HepG2 (cell line): ENCODE data around the gene INO80C. TPM values are rescaled to one million over a fixed set of nuclear protein-coding genes. Genes with fewer than 3 reads are reported as not detected.

Experiments
- ARID4A ChIP-seq: sonication (generic); formaldehyde crosslinking; IDR thresholded peaks from 2 replicates; pipeline ENCODE4 v1.5.0; 2020; ENCODE audit warnings: mild to moderate bottlenecking, missing genetic modification reagents, borderline replicate concordance
- BCL6 ChIP-seq: IDR thresholded peaks from 2 replicates; pipeline ENCODE4 v1.6.1; 2016; ENCODE audit warnings: missing genetic modification reagents, missing compliant biosample characterization
- CENPBD1 ChIP-seq: sonication (generic); formaldehyde crosslinking; IDR thresholded peaks from 2 replicates; pipeline ENCODE4 v1.8.0; 2022; ENCODE audit warnings: missing genetic modification reagents, low read depth, mild to moderate bottlenecking, borderline replicate concordance
- ERF ChIP-seq: IDR thresholded peaks from 2 replicates; pipeline ENCODE4 v1.6.1; 2018; ENCODE audit warnings: missing biosample characterization, missing genetic modification reagents
- FLYWCH1 ChIP-seq: sonication (generic); formaldehyde crosslinking; IDR thresholded peaks from 2 replicates; pipeline ENCODE4 v1.8.1; 2023; ENCODE audit warnings: mild to moderate bottlenecking, missing genetic modification reagents
- FOXK2 ChIP-seq: fragments of 450-650 bp; IDR thresholded peaks from 2 replicates; pipeline ENCODE4 v1.6.1; 2016
- HOXD1 ChIP-seq: sonication (generic); formaldehyde crosslinking; IDR thresholded peaks from 2 replicates; pipeline ENCODE4 v1.5.0; 2020; ENCODE audit warnings: missing genetic modification reagents
- NAIF1 ChIP-seq: sonication (generic); formaldehyde crosslinking; IDR thresholded peaks from 2 replicates; pipeline ENCODE4 v1.5.0; 2020; ENCODE audit warnings: mild to moderate bottlenecking, missing genetic modification reagents, borderline replicate concordance
- NR0B2 ChIP-seq: sonication (generic); formaldehyde crosslinking; IDR thresholded peaks from 2 replicates; pipeline ENCODE4 v1.4.0; 2020; ENCODE audit warnings: mild to moderate bottlenecking, missing genetic modification reagents
- PBX2 ChIP-seq: IDR thresholded peaks from 2 replicates; pipeline ENCODE4 v1.6.1; 2016; ENCODE audit warnings: control low read depth
- POGZ ChIP-seq: sonication (generic); formaldehyde crosslinking; IDR thresholded peaks from 2 replicates; pipeline ENCODE4 v1.4.0; 2020; ENCODE audit warnings: mild to moderate bottlenecking, missing genetic modification reagents
- RARG ChIP-seq: sonication (generic); formaldehyde crosslinking; IDR thresholded peaks from 2 replicates; pipeline ENCODE4 v1.4.0; 2020; ENCODE audit warnings: low read depth, mild to moderate bottlenecking, missing genetic modification reagents
- SP5 ChIP-seq: IDR thresholded peaks from 2 replicates; pipeline ENCODE4 v1.6.1; 2016; ENCODE audit warnings: low read depth, borderline replicate concordance
- TIGD3 ChIP-seq: sonication (generic); formaldehyde crosslinking; IDR thresholded peaks from 2 replicates; pipeline ENCODE4 v1.5.1; 2020; ENCODE audit warnings: mild to moderate bottlenecking, missing genetic modification reagents, borderline replicate concordance
- ZBTB44 ChIP-seq: sonication (generic); formaldehyde crosslinking; IDR thresholded peaks from 2 replicates; pipeline ENCODE4 v1.4.0; 2020; ENCODE audit warnings: missing genetic modification reagents
- ZNF292 ChIP-seq: sonication (generic); formaldehyde crosslinking; IDR thresholded peaks from 2 replicates; pipeline ENCODE4 v1.8.1; 2022; ENCODE audit warnings: mild to moderate bottlenecking, low read depth, missing genetic modification reagents, borderline replicate concordance
- ZNF446 ChIP-seq: sonication (generic); formaldehyde crosslinking; IDR thresholded peaks from 2 replicates; pipeline ENCODE4 v1.5.0; 2020; ENCODE audit warnings: mild to moderate bottlenecking, missing genetic modification reagents
- ZNF672 ChIP-seq: sonication (generic); formaldehyde crosslinking; IDR thresholded peaks from 2 replicates; pipeline ENCODE4 v1.8.1; 2022; ENCODE audit warnings: missing genetic modification reagents
- ZNF891 ChIP-seq: sonication (generic); formaldehyde crosslinking; IDR thresholded peaks from 2 replicates; pipeline ENCODE4 v1.5.0; 2020; ENCODE audit warnings: mild to moderate bottlenecking, missing genetic modification reagents
- polyA plus RNA-seq, 8 experiments: library from polyadenylated mRNA; depleted of rRNA in 3 of 8; stranded (reverse) in 7 of 8; unstranded in 1 of 8; fragments of >200 nt; fragmentation: Illumina TruSeq in 4 of 8; extraction: Trizol in 4 of 8; gene quantifications; 2 replicates each; pipeline versions ENCODE4 v1.2.1 to v1.2.3, GENCODE V29; 2011 to 2016; ENCODE audit warnings: low read depth in 4 of 8, missing spikeins in 1 of 8, mixed read lengths in 1 of 8; ENCODE audit not compliant: insufficient read depth in 1 of 8
- total RNA-seq, 5 experiments: library from RNA; depleted of rRNA; stranded (reverse); fragments of >200 nt; fragmentation: Illumina TruSeq; extraction: Trizol; gene quantifications; 2 replicates each; pipeline ENCODE4 v1.2.3, GENCODE V29; 2016; ENCODE audit warnings: low read depth in 1 of 5

Gene INO80C
- total and polyA plus RNA-seq, 2 of the 13 experiments (the other 11 are each of a cell fraction or from before 2014, with no cell fraction given) = 8.2 to 15.4 TPM

GRCh38 chr18:35497370-35498197, at the start of gene INO80C (continued):
- TF ChIP-seq ZNF446 (no peak), ERF (peak; percentile 97), FLYWCH1 (peak; percentile 74; the same call in 1 of the 2 replicates), HOXD1 (0 out of 2 replicates have a peak, but pooled peaks have one; percentile 54), BCL6 (peak; percentile 70), POGZ (CRISPR knock-in tag) (peak; percentile 93), ZNF672 (no peak), NR0B2 (no peak), TIGD3 (CRISPR knock-in tag) (no peak), SP5 (CRISPR knock-in tag) (no peak; the same call in 1 of the 2 replicates), ZNF891 (CRISPR knock-in tag) (peak; percentile 90), NAIF1 (peak; percentile 86), FOXK2 (no peak), CENPBD1 (CRISPR knock-in tag) (peak; percentile 86; the same call in 1 of the 2 replicates), ZBTB44 (CRISPR knock-in tag) (no peak), PBX2 (CRISPR knock-in tag) (no peak), RARG (no peak), ZNF292 (peak; percentile 69; the same call in 1 of the 2 replicates), ARID4A (peak; percentile 80)
